ENCODE results near the gene ZNF70. TPM values are rescaled to one million over a fixed set of nuclear protein-coding genes. Genes with fewer than 3 reads are reported as not detected.

Gene ZNF70
- total RNA-seq, 1 donor from 2014 or later = 3.5 TPM

GRCh38 chr22:23763954-23764353, 13.0 kb upstream of the ZNF70 start:
- intact Hi-C loops (cut with micrococcal nuclease) = no loop called here
- ATAC-seq (no peak), DNase-seq (no peak)

- intact Hi-C loops (cut with micrococcal nuclease) = no loop called here
- DNase-seq (peak; percentile 62), ATAC-seq (no peak)
Observed at GRCh38 chr22:23763579-23763945, 12.7 kb upstream of the ZNF70 start.

- DNase-seq = peak; percentile 54
- peak; percentile 1 for ATAC-seq
- intact Hi-C loops (cut with micrococcal nuclease) = no loop called here
Observed at GRCh38 chr22:23762842-23763578, 12.1 kb upstream of the ZNF70 start, which contains the start of gene C22orf15. C22orf15 (plus strand) TSS chr22:23762990; CDS start chr22:23763307, 317 bp downstream.

GRCh38 chr22:23760056-23760455, 9.1 kb upstream of the ZNF70 start:
- intact Hi-C loops (cut with micrococcal nuclease) = no loop called here
- ATAC-seq = no peak
- no peak for DNase-seq

- intact Hi-C loops (cut with micrococcal nuclease) = no loop called here
- DNase-seq = no peak
- ATAC-seq = no peak
Observed at GRCh38 chr22:23759566-23759965, 8.7 kb upstream of the ZNF70 start.

- ATAC-seq = no peak
- intact Hi-C loops (cut with micrococcal nuclease) = no loop called here
- no peak for DNase-seq
Observed at GRCh38 chr22:23756891-23757290, 6.0 kb upstream of the ZNF70 start.

GRCh38 chr22:23755711-23756110, 4.8 kb upstream of the ZNF70 start:
- intact Hi-C loops (cut with micrococcal nuclease) = no loop called here
- DNase-seq (no peak), ATAC-seq (no peak)

- intact Hi-C loops (cut with micrococcal nuclease) = no loop called here
- no peak for DNase-seq
- no peak for ATAC-seq
Observed at GRCh38 chr22:23754980-23755636, 4.2 kb upstream of the ZNF70 start.

GRCh38 chr22:23754220-23754919, 3.5 kb upstream of the ZNF70 start, which contains the start of gene VPREB3:
VPREB3 (minus strand) TSS chr22:23754425; CDS start chr22:23754363, 62 bp downstream.
- intact Hi-C loops (cut with micrococcal nuclease) = no loop called here
- ATAC-seq (no peak), DNase-seq (no peak)

- intact Hi-C loops (cut with micrococcal nuclease) = no loop called here
- DNase-seq (no peak), ATAC-seq (no peak)
Observed at GRCh38 chr22:23753385-23753784, 2.5 kb upstream of the ZNF70 start.

GRCh38 chr22:23752750-23753149, 1.8 kb upstream of the ZNF70 start:
- ATAC-seq = no peak
- intact Hi-C loops (cut with micrococcal nuclease) = no loop called here
- DNase-seq = no peak

GRCh38 chr22:23752090-23752691, 1.3 kb upstream of the ZNF70 start:
- intact Hi-C loops (cut with micrococcal nuclease) = no loop called here
- ATAC-seq = no peak
- no peak for DNase-seq

- intact Hi-C loops (cut with micrococcal nuclease) = no loop called here
- no peak for DNase-seq
- peak; percentile 46 for ATAC-seq
Observed at GRCh38 chr22:23751441-23751996, 607 bp upstream of the ZNF70 start.

- ATAC-seq (no peak), DNase-seq (no peak)
- intact Hi-C loops (cut with micrococcal nuclease) = no loop called here
Observed at GRCh38 chr22:23750367-23750713, 572 bp downstream of the ZNF70 start.

- intact Hi-C loops (cut with micrococcal nuclease) = no loop called here
- peak; percentile 7 for ATAC-seq
- no peak for DNase-seq
Observed at GRCh38 chr22:23749841-23750301, 1.0 kb downstream of the ZNF70 start.

GRCh38 chr22:23745791-23746190, 5.1 kb downstream of the ZNF70 start:
- DNase-seq (no peak), ATAC-seq (no peak)
- intact Hi-C loops (cut with micrococcal nuclease) = no loop called here

- DNase-seq (no peak), ATAC-seq (no peak)
- intact Hi-C loops (cut with micrococcal nuclease) = no loop called here
Observed at GRCh38 chr22:23744485-23744884, 6.4 kb downstream of the ZNF70 start.

- DNase-seq (no peak), ATAC-seq (no peak)
- intact Hi-C loops (cut with micrococcal nuclease) = no loop called here
Observed at GRCh38 chr22:23744001-23744400, 6.9 kb downstream of the ZNF70 start.

GRCh38 chr22:23743303-23743705, 7.6 kb downstream of the ZNF70 start:
- peak; percentile 71 for DNase-seq
- peak; percentile 50 for ATAC-seq
- intact Hi-C loops (cut with micrococcal nuclease) = no loop called here

Measured in left ventricle myocardium superior (tissue), 1 donor.